Measurements from ENCODE around the gene WDR33. TPM values are rescaled to one million over a fixed set of nuclear protein-coding genes. Genes with fewer than 3 reads are reported as not detected.

Gene WDR33
- total and polyA plus RNA-seq, 2 donors (not counting 3 experiments of a cell fraction or from before 2014, with no cell fraction given): 16.4 to 52.5 TPM

DNA sequence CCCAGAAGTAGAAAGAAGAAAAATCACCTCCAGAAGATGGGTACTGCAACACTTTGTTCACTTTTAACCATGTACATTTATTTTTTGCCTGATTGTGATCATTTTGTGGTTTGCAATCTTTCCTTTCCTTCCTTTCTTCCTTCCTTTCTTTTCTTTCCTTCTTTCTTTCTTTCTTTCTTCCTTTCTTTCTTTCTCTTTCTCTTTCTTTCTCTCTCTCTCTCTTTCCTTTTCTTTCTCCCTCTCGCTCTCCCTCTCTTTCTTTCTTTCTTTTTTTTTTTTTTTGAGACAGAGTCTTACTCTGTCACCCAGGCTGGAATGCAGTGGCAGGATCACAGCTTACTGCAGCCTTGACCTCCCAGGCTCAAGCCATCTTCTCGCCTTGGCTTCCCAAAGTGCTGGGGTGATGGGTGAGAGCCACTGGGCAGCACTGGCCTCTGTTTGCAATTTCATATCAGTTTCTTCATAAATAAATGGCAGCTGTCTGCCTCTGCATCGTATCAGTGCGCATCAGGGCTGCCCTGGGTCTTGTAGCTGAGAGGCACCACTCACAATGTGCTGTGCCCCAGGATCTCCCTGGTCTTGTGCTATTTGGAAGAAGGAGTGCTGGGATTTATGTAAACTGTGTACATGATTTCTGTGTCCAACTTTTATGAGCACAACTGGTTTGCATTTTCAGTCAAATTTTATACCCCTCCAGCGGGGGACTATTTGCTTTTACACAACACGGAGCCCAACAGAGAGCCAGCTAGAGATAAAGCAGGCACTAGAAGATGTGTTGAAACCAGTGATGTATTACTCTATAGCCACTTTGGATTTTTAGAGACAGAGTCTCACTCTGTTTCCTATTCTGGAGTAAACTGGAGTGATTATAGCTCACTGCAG is 128.8 kb downstream of the WDR33 start:
- no TSS peak for BruUV-seq (replicated peaks)
- CTCF ChIA-PET: interaction anchor here (0.8 to 4.7 kb wide), 8 partner anchors 12 to 155 kb away, joined by 3 to 38 read pairs (median 6); no protein-coding TSS in a partner anchor
- intact Hi-C loops (cut with micrococcal nuclease): no loop called here
- Histone ChIP-seq H3K27me3 (ENCODE audit: control insufficient read depth in 2 of 2, insufficient read depth in 2 of 2, low read length in 2 of 2) (no peaks in the 10 kb centered on the region), H3K9ac (replicated peaks; ENCODE audit: extremely low read depth, insufficient read depth, low read length) (no peak overlapping the region), H2AFZ (ENCODE audit: low read depth, low read length) (no peak overlapping the region), H3K4me1 (ENCODE audit: control insufficient read depth, extremely low read depth, insufficient read depth, low read length) (peaks cover 12% of the 10 kb centered on the region), H3K79me2 (ENCODE audit: control insufficient read depth, insufficient read depth, low read length) (no peaks in the 10 kb centered on the region), H3K4me2 (ENCODE audit: insufficient read depth, low read length) (no peak overlapping the region), H3K4me3 (replicated peaks in 1 of 3; ENCODE audit: insufficient read depth in 1 of 3, low read depth in 1 of 3, low read length in 3 of 3) (no peak overlapping the region), H3K9me3 (replicated peaks; ENCODE audit: control insufficient read depth, insufficient read depth, low read length) (no peaks in the 10 kb centered on the region), H4K20me1 (replicated peaks; ENCODE audit: control insufficient read depth, extremely low read depth, insufficient read depth, low read length) (no peaks in the 10 kb centered on the region), H3K27ac (ENCODE audit: insufficient read depth, low read depth, low read length) (no peak overlapping the region), H3K36me3 (ENCODE audit: control insufficient read depth in 2 of 2, extremely low read depth in 1 of 2, insufficient read depth in 2 of 2, low read length in 2 of 2) (no peaks in the 10 kb centered on the region), H3K9me1 (replicated peaks; ENCODE audit: control insufficient read depth, extremely low read depth, insufficient read depth, low read length) (no peaks in the 10 kb centered on the region)
- no peak for DNase-seq (ENCODE audit: low read depth, low spot score)
- dilution Hi-C loops (cut with MboI; ENCODE audit: extremely low pct_ligation_motif_present, low sequenced_read_pairs): no loop called here
- FAIRE-seq: peak; percentile 76
- POLR2A ChIA-PET: no interaction called here
- TF ChIP-seq MYC (IDR thresholded peaks at IDR 0.05; ENCODE audit: low read depth, low read length) (no peak), POLR2A (IDR thresholded peaks at IDR 0.05; ENCODE audit: low read depth, low read length) (no peak), FOS (IDR thresholded peaks at IDR 0.05; ENCODE audit: borderline replicate concordance, insufficient read depth, low read length) (no peak), JUN (IDR thresholded peaks at IDR 0.05; ENCODE audit: borderline replicate concordance, insufficient read depth, insufficient read length, low read depth) (no peak), GATA2 (IDR thresholded peaks at IDR 0.05; ENCODE audit: insufficient read depth, insufficient read length, low read depth, low read length) (no peak), POLR2AphosphoS5 (IDR thresholded peaks at IDR 0.05; ENCODE audit: insufficient read depth, low read depth, low read length) (no peak), EZH2 (IDR thresholded peaks at IDR 0.05; ENCODE audit: borderline replicate concordance, low read depth, low read length, severe bottlenecking) (no peak)
- TF ChIP-seq, protein P1, sequence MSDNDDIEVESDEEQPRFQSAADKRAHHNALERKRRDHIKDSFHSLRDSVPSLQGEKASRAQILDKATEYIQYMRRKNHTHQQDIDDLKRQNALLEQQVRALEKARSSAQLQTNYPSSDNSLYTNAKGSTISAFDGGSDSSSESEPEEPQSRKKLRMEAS (IDR thresholded peaks at IDR 0.05; ENCODE audit: insufficient read depth, insufficient read length): no peak
- TF ChIP-seq, protein P2, sequence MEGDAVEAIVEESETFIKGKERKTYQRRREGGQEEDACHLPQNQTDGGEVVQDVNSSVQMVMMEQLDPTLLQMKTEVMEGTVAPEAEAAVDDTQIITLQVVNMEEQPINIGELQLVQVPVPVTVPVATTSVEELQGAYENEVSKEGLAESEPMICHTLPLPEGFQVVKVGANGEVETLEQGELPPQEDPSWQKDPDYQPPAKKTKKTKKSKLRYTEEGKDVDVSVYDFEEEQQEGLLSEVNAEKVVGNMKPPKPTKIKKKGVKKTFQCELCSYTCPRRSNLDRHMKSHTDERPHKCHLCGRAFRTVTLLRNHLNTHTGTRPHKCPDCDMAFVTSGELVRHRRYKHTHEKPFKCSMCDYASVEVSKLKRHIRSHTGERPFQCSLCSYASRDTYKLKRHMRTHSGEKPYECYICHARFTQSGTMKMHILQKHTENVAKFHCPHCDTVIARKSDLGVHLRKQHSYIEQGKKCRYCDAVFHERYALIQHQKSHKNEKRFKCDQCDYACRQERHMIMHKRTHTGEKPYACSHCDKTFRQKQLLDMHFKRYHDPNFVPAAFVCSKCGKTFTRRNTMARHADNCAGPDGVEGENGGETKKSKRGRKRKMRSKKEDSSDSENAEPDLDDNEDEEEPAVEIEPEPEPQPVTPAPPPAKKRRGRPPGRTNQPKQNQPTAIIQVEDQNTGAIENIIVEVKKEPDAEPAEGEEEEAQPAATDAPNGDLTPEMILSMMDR (IDR thresholded peaks at IDR 0.05; ENCODE audit: extremely low read depth in 1 of 2, insufficient read depth in 1 of 2, low read depth in 1 of 2, low read length in 2 of 2): no peak

Data from endothelial cell of umbilical vein (primary cell).